NCI-H774 (cell line): ENCODE results near the gene TEDC2.
A peak's percentile ranks its signal among the peaks of the same experiment; 100 is the strongest.

Source experiments
- DNase-seq: peaks from one replicate; lab custom pipeline; 2025; lab: John Stamatoyannopoulos, UW

TEDC2 gene

DNA sequence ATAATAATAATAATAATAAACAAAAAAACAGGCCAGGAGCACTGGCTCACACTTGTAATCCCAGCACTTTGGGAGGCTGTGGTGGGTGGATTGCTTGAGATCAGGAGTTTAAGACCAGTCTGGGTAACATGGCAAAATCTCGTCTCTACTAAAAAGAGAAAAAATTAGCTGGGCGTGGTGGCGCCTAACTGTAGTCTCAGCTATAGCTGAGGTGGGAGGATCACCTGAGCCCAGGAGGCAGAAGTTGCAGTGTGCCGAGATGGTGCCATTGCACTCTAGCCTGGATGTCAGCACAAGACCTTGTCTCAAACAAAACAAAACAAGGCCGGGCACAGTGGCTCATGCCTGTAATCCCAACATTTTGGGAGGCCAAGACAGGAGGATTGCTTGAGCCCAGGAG is 35.1 kb downstream of the TEDC2 start:
- no peak for DNase-seq

DNA sequence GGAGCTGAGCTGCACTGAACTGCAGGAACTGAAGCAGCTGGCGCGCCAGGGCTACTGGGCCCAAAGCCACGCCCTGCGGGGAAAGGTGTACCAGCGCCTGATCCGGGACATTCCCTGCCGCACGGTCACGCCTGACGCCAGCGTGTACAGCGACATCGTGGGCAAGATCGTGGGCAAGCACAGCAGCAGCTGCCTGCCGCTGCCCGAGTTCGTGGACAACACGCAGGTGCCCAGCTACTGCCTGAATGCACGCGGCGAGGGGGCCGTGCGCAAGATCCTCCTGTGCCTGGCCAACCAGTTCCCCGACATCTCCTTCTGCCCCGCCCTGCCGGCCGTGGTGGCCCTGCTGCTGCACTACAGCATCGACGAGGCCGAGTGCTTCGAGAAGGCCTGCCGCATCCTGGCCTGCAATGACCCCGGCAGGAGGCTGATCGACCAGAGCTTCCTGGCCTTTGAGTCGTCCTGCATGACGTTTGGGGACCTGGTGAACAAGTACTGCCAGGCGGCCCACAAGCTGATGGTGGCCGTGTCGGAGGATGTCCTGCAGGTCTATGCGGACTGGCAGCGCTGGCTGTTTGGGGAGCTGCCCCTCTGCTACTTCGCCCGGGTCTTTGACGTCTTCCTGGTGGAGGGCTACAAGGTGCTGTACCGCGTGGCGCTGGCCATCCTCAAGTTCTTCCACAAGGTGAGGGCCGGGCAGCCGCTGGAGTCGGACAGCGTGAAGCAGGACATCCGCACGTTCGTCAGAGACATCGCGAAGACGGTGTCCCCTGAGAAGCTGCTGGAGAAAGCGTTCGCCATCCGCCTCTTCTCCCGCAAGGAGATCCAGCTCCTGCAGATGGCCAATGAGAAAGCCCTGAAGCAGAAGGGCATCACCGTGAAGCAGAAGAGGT is 36.6 kb downstream of the TEDC2 start:
- no peak for DNase-seq

DNA sequence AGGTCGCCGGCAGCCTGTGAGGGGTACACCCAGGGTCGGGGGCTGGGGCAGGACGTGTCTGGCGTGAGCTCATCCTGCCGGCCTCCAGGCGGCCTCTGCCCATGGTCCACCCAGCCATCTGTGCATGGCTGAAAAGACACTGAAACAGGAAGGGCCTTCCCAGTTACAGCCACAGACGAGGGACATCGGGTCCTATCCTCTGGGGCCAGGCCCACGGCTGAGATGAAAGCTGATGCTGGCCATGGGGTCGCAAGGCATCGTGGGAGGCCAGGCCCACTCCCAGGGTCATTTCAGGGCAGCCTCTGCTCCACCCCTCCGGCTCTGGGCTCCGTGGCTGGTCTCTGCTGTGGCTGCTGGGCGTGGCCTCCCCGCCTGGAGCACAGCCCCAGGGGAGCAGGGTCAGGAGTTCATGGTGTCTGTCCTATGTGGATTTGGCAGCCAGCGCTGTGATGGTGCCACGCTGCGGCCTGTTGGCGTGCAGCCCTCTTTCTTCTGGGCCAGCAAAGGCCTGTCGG is 37.3 kb downstream of the TEDC2 start:
- no peak for DNase-seq

DNA sequence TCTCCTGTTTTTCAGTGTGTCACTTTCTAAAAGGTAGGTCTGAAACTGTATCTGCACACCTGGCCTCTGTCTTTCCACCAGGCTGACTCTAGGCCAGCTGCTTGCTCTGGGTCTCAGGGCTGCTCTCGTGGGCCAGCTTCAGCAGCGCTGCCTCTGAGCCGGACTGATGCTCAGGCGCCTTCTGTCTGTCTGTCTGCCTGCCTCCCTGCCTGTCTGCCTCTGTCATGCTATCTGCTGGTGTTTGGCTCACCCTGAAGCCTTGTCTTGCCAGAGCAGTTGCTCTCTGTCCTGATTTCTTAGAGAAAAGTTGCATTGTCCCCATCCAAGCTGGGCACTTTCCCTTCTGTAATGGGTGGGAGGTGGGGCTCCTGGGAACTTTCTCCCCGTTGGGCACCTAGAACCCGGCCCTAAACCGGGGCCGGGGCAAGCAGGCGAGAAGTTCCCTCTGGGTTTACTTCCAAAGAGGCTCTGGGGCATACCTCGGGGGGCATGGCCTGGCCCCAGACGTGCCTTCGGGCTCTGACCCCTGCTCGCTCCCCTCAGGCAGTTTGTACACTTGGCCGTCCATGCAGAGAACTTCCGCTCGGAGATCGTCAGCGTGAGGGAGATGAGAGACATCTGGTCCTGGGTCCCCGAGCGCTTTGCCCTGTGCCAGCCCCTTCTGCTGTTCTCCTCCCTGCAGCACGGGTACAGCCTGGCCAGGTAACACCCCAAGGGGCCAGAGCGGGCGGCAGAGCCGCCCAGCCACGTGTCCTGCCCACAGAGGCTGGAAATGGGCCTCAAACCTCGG is 38.0 kb downstream of the TEDC2 start:
- DNase-seq, result no peak

DNA sequence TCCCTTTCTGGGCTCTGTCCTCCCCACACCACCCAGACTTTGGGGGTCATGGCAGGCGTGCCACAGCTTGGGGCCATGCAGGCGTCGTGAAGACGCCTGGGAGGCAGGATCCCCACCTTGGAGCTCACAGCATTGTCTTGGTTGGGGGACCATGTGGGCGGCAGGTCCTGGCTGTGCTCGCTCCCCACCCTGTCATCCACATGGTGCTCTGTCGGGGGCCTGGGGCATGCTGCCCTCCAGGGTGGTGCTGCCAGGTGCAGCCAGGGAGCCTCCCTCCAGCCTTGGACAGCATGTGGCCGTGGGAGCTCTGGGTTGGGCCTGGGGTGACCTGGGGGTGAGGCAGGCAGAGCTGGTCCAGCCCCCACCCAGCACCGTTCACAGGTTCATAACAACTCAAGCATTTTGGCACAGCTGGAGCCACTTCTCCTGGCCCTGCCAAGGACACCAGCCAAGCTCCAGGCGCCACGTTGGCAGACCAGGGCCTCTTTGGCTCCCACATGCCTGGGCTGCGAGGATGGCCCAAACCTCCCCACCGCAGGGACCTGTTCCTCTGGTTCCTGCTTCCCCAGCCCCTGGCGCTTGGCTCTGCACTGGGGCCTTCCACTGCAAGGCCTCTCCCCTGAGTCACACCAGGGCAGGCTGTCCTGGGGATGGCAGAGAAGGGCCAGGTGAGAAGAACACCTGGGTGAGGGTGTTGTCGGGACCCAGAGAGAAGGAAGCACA is 38.8 kb downstream of the TEDC2 start:
- no peak for DNase-seq

DNA sequence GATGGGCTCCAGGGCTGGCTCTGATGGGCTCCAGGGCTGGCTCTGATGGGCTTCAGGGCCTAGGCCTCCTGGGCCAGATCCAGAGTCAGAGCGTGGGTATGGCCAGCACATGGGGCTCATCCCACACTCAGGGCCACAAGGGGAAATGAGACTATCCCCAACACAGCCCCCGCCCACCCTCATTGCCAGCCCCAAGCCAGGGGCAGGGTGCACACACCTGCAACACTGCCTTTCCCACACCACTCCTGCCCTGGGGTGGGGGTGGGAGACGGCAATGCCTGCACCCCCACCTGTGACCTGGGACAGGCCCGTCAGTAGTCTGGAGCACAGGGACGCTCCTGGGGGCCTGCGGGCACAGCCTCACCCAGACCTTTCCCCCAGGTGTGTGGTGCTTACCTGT is 39.5 kb downstream of the TEDC2 start:
- no peak for DNase-seq

DNA sequence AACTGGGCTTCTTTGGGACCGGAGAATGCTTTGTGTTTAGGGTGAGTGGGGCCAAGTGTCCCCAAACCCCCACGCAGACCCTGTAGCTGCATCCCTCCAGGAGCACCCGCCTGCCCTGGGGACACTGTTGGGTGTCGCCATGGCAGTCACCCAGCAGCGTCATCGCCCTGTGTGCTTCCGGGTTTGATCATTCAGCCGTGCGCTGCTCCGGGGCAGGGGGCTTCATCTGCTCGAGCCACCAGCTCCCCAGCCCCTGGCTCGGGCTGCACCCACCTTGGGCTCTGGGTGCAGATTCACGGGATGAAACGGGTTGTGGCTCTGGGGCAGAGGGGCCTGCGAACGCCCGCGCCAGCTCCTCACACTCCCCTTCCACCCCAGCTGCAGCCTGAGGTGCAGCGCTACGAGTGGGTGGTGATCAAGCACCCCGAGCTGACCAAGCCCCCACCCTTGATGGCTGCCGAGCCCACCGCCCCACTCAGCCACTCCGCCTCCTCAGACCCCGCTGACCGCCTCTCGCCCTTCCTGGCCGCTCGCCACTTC is 40.1 kb downstream of the TEDC2 start:
- no peak for DNase-seq

DNA sequence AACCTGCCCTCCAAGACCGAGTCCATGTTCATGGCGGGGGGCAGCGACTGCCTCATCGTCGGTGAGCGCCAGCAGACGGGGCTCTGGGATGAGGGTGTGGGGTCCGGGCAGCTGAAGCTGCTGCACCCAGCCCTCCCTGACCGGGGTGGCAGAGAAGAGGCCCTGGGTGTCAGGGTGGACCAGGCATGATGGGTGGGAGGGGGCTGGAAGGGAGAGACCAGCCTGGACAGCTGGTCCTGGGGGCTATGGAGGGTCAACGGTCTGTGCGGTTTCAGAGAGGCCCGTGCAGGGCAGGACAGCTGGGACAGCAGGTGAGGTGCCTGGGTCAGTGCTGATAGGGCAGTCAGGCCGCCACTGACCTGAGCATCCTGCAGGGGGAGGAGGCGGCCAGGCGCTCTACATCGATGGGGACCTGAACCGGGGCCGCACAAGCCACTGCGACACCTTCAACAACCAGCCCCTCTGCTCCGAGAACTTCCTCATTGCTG is 40.6 kb downstream of the TEDC2 start:
- no peak for DNase-seq

DNA sequence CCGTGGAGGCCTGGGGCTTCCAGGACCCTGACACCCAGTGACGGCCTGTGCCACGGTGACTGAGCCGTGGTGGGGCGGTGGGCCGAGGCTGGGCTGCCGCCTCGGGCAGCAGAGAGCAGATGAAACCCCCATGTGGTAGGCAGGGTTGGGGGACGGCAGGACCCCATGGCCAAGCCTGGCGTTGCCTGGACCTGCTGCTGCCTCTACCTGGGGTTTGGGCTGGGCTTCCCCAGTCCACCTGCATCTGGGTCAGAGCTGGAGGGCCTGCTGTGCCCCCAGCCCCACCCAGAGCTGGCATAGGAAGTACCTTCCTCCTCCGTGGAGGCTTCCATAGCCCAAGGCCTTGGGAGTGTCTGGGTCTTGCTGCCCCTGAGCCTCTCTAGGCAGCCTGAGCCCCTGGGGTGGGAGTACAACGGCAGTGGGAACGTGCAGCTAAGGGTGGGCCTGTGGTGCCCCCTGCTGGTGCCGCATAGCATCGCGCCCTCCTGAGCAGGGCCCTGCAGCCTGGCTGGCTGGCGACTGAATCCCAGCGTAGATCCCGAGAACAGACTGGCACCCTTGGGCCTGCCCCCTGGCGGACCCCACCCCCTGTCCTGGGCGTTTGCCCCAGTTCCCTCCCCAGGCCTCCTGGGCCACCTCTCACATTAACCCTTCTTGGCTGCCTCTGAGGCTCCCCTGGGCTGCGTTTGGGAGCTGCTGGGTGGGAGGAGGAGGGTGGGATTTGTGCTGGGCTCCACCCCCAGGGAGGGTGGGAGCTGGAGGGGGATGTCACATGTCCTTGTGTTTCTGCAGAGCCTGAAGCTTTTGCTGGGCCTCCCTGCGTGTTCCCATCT is 41.2 kb downstream of the TEDC2 start:
- peak; percentile 1 for DNase-seq

DNA sequence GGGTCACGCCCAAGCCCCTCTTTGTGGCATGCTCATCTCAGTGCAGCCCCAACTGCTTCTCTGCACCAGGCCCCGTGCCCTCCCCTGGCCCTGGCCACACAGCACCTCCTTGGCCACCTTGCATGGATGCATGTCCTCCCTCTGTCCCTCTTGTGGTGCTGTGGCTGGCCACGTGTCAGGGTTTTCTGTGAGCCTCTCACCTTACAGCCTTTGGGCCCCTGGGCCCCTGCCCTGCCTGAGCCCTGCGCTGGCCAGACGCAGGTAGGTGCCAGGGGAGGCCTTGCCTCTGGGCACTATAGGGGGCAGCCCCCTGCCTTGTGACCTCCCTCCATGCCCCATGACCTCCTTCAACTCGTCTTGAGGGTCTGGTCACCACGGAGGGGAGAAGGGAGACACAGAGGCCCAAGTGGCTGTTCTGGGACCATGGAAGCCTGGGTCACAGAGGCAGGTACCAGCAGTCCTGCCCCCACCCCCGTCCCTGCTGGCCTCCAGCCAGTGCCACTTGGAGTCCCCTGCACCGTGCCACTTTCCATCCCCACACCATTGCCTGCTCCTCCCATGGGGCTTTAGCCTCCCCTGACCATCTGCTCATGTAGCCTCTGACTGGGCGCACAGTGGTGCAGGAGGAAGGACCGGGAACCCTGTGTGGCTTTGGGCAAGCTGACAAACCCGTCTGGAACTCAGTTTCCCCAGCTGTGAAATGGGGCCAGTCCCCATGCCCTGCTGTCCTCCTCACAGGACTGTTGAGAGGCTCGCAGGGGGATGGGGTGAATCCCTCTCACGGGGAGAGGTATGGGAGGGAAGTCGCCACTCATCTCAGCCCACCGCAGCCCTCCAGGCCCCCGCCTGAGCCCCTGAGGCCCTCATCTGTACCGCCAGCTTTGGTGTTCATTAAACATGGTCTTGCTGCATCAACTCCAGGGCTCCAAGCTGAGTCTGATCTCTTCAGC is 42.3 kb downstream of the TEDC2 start:
- no peak for DNase-seq

DNA sequence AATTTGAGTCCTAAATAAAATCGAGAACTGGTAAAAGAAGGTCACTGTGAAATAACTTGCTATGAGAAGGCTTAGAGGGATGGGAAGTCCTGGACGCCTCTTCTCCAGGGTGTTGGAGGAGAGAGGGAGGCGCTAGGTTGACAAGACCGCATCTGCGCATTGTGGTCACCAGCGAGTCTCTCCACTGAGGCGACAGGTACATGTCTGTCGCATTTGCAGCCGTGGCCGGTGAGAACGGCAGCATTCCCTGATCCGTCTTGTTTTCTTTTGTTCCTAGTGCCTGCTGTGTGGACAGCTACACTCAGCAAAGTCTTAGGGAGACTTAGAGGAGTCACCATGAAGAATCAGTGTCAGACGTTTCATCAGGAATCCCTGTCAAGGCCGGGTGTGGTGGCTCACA is 45.8 kb downstream of the TEDC2 start:
- DNase-seq, result no peak

DNA sequence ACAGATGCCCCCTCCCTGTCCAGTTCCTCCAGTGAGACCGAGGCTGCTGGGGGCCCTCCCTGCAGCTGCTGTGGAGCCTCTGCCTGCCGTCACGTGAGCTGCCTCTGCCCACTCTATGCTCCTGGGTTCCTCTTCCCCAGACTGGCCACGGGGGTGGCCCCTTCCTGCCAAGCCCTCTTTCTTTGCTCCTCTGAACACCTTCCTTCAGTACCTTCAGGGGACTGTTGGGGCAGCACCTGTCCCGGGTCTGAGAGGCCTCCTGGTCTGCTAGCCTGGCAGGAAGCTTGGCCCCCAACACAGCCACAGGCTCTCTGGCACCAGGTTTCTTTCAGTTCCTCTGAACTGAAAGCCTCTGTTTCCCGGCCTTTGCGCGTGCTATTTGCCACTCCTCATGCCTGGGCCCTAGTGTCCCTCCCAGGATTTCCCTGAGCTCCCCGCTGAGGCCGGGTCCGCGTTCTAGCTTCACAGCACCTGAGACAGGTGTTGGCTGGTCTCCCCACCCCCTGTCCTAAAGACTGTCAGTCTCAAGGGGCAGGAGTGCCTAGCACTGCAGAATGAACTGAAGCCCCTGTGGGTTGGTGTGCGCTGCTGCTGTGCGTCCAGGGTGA is 47.2 kb downstream of the TEDC2 start:
- no peak for DNase-seq

DNA sequence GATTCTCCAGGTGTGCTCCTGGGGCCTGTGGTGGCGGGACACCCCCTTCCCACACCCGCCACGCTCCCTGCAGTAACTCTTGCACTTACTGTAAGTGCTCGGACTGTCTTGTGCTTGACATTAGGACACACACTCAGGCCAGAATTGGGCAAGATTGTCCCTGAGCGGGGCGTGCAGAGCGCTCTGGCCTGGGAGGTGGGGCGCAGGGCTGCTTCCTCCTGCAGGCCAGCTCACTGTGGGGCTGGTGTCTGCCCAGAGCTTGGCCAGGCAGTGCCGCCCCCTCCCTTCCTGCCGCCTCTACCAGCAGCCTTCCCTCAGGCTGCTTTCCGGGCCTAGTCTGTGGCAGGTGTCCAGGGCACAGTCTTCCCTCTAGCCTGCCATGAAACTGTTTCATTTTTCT is 47.8 kb downstream of the TEDC2 start:
- DNase-seq, result no peak

DNA sequence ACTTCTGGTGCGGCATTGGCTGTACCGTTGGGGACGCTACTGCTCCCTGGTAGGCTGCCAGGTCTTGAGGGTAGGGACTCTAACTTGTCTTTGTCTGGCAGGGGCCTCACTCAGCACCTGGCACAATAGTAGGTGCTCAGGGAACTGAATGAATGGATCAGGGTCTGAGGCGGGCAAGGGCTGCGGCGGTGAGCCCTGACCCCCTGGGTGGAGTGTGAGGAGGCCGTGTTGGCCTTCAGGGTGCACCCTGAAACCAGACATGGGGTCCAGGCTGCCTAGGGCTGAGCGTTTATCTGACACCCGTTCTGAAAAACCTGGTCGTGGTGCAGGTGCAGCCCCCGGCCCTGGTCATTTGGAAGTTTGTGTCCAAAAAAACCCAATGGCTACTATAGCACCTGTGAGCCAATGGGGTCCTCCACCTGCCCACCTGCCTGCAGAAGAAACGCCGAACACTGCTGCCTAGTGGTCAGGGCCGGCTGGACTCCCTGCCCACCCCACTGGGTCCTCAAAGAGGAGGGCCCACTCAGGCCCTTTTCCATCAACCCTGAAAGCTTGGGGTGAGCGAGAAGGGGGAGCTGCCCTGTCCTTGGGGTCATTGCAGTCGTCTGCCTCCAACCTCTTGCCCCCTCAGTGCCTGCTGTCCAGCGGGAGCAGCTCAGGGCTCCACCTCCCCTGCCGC is 49.0 kb downstream of the TEDC2 start:
- DNase-seq, result no peak

DNA sequence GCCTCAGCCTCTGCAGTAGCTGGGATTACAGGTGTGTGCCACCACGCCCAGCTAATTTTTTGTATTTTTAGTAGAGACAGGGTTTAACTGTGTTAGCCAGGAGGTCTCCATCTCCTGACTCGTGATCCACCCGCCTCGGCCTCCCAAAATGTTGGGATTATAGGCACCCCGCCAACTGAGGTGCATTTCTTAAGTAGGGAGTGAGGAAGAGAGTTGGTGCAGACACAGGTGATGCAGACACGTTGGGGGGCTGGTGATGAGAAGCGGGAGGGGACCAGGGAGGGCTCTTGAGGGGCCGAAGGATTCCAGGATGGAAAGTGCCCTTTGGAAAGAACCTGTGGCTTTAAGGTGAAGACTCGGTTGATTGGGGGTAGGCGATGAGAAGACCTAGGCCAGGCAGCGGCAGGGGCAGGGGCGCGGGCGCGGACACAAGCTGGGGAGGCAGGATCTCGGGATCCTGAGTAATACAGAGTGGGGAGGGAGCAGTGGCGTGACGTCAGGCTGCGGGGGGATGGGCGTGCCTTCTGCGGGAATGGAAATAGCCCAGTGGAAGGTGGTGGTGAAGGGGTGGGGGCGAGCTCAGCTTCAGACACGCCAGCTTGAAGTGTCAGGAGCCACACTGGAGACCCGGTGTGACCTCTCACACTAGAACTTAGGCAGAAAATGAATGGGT is 51.4 kb downstream of the TEDC2 start:
- no peak for DNase-seq

DNA sequence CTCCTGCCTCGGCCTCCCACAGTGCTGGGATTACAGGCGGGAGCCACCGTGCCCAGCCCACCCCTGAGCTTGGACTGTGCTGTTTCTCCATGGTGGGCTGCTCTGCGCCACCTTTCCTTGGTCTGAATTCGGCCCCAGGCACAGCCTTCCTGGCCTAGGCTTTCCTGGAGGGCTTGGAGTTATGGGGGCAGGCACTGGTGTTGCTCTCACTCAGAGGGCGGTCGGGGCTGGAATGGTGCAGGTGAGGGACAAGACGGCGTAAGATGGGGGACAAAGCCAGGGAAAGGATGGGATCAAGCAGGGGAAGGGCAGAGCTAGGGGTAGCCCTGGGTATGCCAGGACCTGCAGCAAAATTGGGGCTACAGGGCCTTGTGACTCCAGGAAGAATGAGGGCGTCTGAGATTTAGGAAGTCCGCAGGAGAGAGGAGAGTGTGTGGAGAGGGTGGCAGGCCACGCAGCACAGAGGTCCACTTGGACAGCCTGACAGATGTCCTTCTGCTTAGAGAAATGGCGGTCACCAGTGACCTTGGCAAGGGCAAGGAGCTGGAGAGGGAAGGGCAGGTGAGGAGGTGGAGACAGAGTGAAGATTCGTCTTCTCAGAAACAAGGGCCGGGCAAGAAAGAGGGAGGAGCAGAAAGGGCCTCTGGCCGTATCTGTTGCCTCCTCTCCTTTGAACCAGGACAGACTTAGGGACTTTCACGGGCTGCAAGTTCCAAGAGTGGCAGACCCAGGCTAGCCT is 52.3 kb downstream of the TEDC2 start:
- no peak for DNase-seq

DNA sequence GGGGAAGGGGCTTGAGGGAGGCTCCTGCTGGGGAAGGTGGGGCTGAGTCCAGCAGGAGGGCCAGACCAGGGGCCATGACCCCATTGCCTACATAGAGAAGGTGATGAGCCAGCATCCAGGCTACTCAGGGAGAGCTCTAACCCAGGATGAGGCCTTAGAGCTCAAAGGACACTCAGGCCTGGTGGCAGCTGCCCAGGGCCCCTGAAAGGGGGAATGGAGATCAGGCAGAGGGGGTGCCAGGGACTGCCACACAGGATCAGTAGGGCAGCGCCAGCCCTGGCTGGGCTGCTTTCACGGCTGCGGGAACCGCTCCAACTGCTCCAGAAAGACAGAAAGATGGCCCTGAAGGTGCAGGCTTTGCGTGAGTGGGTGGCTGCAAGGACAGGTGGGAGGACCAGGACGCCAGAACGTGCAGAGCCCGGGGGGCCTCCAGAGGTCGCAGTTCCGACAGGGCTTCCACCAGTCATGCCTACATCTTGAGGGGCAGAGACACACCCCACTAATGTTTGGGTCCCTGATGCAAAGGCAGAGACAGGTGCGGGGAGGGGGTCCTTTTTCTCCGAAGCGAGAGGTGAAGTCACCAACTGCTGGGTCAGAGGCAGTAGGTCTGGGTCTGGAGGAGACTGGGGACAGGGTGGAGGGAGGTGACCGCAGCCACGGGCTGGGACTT is 53.0 kb downstream of the TEDC2 start:
- DNase-seq, result no peak
